Stimulated activated CD4-positive, alpha-beta T cell treated with anti-CD3 and anti-CD28 coated beads, Interleukin-4, amount 100 ng/mL, for 24 hours (primary cell): ENCODE measurements around the gene TTC38.
"Not testable (repeated sequence)": the region's sequence is repeated elsewhere in the genome, so short reads cannot be mapped to it uniquely, and the experiment has no call there.

ENCODE experiments used
- DNase-seq: peaks from one replicate; pipeline ENCODE4 v3.0.0-alpha.2; 2020

The TTC38 gene

DNA sequence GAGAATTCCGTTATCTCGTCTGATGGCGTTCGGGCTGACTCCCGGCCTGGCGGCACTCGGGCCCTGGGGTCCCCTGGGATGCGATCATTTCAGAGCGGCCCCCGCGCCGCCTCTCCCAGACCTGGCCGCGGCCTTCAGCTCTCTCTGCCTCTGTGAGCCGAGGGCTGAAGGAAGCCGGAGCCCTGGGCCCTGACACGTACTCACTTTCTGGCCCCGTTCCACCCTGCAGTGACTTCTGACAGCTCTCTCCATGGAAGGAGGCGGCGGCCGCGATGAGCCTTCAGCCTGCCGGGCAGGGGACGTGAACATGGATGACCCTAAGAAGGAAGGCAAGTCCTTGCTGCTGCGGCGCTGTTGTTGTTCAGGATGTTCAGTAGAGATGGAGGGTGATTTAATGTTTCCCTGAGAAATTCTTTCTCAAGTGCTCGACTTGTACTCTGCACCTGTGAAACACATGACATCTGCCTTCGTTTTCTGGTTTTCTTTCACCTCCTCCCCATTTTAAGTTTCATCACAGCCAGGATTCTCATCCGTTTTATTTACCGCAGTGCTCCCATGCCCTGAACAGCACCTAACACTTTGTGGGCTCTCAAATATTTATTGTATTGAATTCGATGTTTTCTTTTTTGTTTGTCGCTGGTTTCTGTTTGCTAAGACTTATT, 29.5 kb downstream of the TTC38 start:
- DNase-seq = no peak

GRCh38 chr22:46299101-46299500, 31.3 kb downstream of the TTC38 start:
- DNase-seq = no peak

DNA sequence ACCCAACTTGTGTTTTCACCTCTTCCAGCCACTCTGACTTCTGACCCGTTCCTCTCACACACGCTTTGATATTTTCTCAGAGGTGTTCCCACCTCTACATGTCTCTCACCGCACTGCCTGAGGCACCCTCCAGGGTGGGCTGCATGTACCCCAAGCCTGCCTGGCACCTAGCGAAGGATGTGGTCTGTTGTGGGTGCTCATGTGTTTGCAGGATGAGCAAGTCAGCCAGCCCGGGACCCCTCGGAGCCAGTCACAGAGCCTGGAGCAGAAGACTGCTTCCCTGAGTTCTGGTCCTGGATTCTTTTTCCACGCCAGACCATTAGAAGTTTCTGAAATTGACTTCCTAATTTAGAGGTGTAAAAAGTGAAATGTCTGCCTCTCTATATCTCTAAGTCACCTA, 32.7 kb downstream of the TTC38 start:
- DNase-seq = no peak

- no peak for DNase-seq
Measured at GRCh38 chr22:46303347-46303965, 35.6 kb downstream of the TTC38 start.

- DNase-seq = no peak
Measured at GRCh38 chr22:46308283-46308988, 40.6 kb downstream of the TTC38 start.

- DNase-seq = no peak
Measured at GRCh38 chr22:46309526-46310085, 41.8 kb downstream of the TTC38 start.

DNA sequence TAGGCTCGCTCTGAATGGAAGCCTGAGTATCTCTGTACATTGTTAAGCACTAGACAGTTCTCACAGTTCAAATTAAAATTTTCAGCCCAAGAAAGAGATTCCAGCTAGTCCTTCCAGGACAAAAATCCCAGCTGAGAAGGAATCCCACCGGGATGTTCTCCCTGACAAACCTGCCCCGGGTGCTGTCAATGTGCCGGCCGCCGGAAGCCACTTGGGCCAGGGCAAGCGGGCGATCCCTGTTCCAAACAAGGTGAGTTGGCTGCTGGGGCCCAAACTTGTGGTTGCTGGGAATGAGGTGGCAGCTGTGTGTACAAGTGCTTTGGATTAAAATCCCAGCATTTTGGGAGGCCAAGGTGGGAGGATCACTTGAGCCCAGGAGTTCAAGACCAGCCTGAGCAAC, 44.2 kb downstream of the TTC38 start:
- DNase-seq = no peak

GRCh38 chr22:46312848-46313247, 45.0 kb downstream of the TTC38 start:
- not testable (repeated sequence) for DNase-seq

DNA sequence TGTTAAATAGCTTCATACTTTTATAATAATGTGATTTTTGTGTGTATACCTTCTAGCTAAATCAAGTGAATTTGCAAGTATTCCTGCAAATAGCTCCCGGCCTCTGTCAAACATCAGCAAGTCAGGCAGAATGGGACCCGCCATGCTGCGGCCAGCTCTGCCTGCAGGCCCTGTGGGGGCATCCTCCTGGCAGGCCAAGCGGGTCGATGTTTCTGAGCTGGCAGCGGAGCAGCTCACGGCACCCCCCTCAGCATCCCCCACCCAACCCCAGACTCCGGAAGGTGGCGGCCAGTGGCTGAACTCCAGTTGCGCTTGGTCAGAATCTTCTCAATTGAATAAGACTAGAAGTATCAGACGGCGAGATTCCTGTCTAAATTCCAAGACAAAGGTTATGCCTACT, 48.2 kb downstream of the TTC38 start:
- no peak for DNase-seq

DNA sequence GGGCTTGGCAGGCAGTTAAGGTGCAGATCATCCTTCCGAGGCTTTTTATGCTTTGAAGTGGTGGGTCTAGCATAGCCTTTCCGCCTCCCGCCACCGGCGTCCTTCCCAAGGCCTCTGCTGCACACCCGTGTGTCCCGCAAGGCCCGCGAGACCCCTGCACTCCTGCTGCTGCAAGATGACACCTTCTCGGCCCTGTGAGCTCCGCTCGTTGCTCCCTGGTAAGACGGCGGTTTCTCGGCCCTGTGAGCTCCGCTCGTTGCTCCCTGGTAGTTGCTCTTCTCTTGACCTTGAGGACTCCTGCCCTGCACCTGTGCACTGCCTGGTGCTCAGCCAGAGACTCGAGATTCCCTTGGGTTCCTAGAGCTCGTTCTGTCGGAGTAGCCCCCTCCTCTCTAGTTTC, 49.8 kb downstream of the TTC38 start:
- DNase-seq = no peak

GRCh38 chr22:46318576-46318975, 50.8 kb downstream of the TTC38 start:
- no peak for DNase-seq

GRCh38 chr22:46319319-46319718, 51.5 kb downstream of the TTC38 start:
- DNase-seq = no peak

DNA sequence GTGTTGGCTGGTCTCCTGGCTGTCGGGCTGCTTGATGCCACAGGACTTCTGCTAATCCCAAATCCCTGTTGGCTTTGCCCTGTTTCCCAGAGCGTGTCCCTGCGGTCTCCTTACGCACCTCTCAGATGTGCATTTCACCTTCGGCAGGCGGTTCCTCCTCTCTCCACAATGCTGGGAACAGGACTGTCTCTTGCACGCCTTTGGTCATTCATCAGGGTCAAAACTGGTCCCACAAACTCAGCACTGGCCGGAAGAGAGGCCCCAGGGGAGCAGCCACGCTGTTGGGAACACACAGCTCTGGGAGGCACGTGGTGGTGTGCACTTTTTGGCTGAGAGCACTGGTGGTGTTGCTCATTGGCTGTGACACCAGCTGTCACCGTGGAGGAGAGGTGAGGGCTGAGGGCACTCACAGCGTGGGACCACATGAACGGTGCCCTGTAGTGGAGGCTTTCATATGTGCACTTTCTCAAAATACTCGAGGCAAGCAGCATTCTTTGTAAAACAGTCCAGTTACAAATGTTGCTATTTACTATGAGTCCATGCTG, 52.4 kb downstream of the TTC38 start:
- no peak for DNase-seq

GRCh38 chr22:46320716-46321386, 53.0 kb downstream of the TTC38 start:
- DNase-seq = no peak

DNA sequence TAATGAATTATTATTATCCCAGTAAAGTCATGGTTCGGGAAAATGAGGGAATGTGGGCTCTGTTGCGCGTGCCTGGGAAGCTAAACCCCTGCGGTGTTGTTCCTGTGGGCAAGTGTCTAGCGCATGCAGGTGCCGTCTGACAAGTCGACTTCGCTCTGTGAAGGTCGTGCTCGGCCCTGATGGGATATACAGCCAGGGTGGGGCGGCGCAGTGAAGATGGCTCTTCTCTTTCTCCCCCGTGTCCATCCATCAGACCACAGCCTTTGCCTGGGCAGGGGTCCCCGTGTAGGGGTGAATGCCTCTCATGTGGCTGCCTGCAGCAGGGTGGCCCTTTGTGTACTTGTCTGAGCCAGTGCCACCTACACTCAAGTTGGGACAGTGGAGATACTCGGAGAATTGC, 54.9 kb downstream of the TTC38 start:
- no peak for DNase-seq

DNA sequence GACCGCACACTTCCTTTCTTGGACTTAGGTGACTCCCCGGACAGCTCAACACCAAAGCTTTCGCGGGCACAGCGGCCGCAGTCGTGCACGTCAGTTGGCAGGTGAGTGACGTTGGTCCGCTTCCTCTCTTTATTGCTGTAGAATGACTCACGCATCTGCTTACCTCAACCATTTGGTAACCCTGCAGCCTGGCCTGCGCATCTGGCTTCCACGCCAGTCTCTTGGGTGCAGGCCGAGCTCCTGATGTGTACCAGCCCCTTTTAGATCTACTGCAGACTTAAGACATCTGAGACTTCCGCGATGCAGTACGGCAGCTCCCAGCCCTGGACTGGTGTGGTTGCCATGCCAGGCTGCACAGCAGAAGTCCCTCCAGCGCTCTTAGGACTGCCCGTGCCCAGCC, 55.4 kb downstream of the TTC38 start:
- DNase-seq = no peak

DNA sequence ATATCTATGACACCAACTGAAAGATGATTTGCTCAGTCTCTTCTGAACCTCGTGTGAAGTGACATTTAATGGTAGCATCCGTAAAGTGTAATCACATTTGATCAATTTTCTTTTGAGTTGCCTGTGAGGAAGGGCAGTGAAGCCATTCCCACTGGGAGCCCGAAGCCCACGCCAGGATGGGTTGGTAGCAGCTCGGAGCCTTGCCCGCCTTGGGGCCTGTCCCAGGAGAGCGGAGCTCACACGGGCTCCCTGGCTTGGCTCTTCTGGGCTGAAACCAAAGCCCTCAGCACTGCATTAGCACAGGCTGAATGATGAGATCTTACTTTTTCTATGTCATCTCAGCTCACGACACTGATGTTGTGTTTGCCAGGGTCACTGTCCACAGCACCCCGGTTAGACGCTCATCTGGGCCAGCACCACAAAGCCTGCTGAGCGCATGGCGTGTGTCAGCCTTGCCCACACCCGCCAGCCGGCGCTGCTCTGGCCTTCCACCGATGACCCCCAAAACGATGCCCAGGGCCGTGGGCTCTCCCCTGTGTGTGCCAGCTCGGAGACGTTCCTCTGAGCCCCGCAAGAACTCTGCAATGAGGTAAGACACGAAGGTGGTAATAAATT, 58.4 kb downstream of the TTC38 start:
- no peak for DNase-seq

DNA sequence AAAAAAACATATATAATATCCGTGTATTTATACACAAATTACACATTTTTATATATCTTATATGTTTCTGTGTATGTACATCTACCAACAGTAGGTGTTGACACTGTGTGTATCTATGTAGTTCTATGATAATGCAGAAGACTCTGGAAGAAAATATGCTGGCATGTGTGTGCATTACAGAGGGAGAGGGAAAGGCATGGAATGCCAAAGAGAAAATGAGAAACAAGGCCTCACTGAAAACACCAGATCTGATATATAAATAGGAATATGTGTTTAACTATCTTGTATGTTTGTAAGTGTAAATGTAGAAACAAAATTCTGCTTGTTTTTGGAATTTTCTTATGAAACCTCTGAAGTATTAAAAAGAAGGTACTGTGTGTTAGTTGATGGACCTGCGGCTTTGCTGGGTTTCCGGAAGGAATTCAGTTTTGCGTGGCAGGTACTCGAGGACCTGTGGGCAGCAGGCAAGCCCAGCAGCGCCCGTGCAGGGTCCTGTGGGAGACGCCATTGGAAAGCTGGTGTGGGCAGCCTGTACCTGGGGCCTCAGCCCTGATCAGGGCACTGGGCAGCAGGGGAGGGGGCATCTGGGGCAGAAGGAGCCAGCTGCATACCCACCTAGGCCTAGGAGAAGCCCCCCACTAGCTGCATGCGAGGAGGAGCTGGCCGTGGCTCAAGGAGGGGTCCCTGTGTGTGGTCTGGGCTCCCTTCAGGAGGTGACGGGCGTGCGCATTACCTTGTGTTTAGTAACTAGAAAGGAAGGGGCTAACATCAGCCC, 60.1 kb downstream of the TTC38 start:
- no peak for DNase-seq

DNA sequence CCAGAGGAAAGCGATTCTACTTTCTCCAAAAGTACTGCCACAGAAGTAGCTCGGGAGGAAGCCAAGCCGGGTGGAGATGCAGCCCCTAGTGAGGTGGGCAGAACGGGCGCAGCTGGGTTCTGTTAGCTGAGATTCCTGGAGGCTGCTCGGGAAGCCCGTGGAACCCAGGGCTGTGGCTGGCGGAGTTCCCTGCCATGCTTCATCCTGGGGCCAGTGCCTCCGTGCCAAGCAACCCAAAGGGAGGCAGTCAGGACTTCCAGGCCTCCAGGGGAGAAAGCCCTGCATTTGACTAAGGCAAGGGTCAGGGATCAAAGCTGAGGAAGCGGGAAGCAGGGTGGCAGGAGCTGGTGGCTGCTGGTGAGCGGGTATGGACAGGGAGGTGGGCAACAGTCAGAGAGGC, 61.0 kb downstream of the TTC38 start:
- DNase-seq = no peak

GRCh38 chr22:46329616-46330015, 61.8 kb downstream of the TTC38 start:
- no peak for DNase-seq

DNA sequence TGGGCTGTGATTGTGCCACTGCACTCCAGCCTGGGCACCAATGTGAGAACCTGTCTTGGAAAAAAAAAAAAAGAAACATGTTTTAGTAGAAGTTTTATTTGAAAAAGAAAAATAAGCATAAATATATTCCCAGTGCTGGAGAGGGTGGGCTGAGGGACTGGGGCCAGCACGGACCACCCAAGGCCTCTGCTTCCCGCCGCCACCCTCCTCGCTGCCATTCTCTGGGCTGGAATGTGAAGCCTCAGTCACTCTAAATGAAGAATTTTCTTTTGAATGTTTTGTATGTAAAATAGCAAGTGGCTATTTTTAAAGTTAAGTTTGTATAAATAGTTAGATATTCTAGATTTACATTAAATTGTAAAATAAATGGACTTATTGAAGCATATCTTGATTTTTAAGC, 62.6 kb downstream of the TTC38 start:
- no peak for DNase-seq

GRCh38 chr22:46331496-46331895, 63.7 kb downstream of the TTC38 start:
- DNase-seq = no peak
